Medulla oblongata (tissue), 1 donor: ENCODE data around the gene NUTF2.
"Not testable (repeated sequence)": the region's sequence is repeated elsewhere in the genome, so short reads cannot be mapped to it uniquely, and the experiment has no call there.

ENCODE experiments used
- DNase-seq: peaks from one replicate; pipeline ENCODE4 v3.0.0-alpha.2; 2015; ENCODE audit errors: extremely low spot score

The NUTF2 gene

DNA sequence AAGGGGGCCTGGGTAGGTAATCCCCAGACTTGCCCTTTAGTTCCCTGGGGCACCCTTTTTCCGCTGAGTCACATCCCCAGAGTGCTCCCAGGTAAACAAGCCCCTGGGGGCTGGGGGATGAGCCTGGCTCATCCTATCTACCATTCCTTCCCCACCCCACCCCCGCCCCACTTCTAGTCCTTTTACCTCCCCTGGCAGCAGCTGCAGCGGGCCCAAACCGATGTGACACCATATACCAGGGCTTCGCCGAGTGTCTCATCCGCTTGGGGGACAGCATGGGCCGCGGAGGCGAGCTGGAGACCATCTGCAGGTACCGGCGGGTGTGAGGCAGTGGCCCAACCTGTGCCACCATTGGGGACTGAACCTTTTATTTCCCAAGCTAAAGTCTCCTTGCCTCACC lies 38.8 kb downstream of the NUTF2 start:
- no peak for DNase-seq

DNA sequence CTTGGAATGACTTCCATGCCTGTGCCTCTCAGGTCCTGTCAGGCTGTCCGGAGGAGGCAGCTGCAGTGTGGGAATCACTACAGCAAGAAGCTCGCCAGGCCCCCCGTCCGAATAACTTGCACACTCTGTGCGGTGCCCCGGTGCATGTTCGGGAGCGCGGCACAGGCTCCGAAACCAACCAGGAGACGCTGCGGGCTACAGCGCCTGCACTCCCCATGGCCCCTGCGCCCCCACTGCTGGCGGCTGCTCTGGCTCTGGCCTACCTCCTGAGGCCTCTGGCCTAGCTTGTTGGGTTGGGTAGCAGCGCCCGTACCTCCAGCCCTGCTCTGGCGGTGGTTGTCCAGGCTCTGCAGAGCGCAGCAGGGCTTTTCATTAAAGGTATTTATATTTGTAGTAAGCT lies 39.2 kb downstream of the NUTF2 start:
- no peak for DNase-seq

DNA sequence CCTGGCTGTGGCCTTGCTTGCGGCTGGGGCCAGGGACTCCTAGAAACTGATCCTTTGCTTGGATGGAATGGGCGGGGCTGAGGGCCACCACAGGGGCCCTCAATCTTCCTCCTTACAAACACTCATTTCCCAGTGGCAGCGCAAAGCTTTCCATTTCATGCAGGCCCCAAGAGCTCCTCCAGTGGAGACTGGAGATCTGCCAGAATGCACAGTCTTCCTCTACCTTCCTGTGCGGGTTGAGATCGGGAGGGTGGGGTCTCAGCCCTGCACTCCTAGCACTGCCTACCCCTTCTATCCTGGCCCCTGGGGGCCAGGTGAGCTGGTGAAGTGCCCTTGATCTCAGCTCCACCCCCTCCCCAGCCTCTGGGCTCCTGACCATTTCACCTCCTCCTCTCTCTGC lies 39.7 kb downstream of the NUTF2 start:
- DNase-seq = no peak

DNA sequence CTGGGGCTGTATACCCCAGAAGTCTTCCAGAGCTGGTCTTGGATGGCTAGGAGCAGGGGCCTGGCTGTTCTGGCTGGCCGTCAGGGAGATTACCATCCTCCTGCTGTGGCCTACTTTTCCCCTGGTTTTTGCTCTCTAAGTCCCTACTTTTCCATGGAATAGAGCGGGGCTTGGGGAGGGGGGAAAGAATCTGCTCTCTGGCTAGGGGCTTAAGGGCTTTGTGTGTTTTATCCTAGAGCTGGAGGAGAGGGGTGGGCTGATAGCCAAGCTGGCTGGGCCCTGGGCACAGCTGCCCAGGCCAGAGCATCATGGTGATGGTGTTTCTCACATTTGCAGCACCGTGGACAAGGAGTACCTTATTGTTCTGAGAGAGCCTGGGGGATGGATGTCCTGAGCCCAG lies 41.6 kb downstream of the NUTF2 start:
- DNase-seq = no peak

DNA sequence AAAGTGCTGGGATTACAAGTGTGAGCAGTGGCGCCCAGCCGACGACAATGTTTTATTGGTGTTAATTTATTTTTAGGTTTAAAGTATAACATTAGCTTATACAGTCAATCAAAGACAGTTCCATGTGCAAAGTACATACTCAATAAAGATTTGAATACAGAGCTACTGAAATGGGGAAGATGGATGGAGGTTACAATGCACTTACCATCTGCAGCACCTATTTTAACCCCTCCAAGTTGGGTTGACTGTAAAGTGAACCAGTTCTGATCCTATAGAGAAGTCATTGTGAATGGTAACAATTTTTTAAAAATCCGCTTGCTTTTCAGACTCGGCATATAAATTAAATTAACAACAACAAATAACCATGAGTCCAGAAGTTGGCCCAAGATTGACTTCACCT lies 45.6 kb downstream of the NUTF2 start:
- DNase-seq = no peak

DNA sequence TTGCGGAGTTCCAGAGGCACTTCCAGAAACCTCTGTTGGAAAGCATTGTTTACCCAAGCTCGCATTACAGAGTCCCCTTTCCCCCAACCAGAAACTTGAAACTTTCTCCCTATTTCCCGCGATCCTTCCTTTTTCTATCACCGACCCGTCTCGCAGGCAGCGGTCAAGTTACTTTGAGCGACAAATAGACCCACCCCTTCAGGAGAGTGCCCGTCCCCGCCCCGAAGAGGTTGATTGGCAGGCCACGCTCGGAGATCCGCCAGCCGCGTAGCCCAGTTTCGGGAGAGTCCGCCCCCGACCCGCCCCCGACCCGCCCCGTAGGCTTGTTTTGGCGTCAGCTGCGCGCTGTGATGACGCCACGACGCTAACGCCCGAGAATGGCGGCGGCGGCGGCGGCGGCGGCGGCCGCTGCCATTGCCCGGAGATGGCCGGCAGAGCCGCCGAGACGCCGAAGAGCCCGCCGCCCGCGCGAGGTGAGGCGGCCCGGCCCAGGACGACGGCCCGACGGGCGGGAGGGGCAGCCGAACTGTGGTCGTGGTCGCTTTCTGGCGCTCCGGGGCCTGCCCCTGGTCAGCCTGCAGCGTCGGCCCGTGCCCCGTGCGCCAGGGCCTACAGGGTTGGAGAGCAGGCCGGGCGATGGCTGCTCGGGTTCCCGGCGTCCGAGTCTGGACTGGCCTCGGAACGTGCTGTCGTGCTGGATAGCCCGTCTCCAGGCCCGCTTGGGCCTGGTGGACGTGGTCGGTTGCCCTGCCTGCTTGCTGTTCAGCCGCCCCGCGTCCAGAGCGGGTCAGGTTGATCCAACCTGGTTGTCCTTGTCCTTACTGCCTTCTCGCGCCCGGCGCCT lies 46.4 kb downstream of the NUTF2 start, which contains the start of gene PSKH1:
Gene PSKH1, plus strand, starts transcription at position 356 of the 844 bp plus-strand sequence. CDS start 15,496 bp downstream, outside the sequence.
- peak; percentile 98 for DNase-seq

DNA sequence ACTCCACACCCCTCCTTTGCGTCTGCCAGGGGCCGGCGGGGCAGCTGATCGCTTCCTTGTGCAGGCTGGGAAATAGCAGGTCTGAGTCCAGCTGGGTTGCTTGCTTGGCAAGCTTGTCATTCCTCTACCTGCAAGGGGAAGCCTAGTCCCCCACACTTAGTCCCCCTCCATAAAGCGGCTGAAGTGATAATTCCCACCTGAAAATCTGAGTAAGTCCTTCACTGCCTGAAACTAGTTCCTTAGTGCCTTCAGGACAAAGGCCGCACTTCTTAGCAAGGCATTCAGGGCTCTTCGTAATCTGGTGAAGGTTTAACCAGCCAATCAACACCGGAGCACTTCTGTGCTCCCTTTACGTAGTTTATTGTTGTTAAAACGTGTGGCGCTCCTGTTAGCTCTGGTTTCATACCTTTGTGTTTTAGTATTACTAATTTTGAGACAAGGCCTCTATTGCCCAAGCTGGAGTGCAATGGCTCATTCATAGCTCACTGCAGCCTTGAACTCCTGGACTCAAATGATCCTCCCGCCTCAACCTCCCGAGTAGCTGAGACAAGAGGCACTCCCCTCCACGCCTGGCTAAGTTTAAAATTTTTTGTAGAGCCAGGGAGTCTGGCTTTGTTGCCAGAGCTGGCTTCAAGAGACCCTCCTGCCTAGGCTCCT lies 47.1 kb downstream of the NUTF2 start:
- DNase-seq = no peak

DNA sequence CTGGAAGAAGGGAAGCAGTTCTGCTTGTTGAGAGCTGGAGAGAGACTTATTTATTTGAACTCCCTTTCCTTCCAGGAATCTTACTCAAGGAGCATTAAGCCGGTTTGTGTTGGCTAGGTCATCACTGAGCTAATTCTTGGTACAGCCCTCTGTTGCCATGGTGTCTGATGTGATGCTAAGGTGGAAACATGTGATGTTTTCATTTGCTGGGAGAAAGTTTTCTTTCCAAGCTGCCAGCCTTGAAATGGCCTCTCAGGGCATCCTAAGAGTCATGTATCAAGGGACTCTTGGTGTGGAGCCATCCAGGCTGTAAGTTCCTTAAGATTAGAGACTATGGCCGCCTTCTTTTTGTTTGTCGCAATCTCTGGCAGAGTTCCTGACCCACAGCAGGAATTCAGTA lies 50.5 kb downstream of the NUTF2 start:
- DNase-seq = peak; percentile 76

DNA sequence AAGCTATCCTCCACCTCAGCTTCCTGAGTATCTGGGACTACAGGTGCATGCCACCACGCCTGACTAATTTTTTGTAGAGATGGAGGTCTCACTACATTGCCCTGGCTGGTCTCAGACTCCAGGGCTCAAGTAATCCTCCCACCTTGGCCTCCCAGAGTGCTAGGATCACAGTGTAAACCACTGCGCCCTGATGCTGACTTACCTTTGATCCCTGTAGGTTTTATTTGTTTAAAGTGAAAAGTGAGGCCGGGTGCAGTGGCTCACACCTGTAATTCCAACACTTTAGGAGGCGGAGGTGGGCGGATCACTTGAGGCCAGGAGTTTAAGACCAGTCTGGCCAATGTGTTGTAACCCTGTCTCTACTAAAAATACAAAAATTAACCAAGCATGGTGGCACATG lies 55.0 kb downstream of the NUTF2 start:
- DNase-seq = no peak

DNA sequence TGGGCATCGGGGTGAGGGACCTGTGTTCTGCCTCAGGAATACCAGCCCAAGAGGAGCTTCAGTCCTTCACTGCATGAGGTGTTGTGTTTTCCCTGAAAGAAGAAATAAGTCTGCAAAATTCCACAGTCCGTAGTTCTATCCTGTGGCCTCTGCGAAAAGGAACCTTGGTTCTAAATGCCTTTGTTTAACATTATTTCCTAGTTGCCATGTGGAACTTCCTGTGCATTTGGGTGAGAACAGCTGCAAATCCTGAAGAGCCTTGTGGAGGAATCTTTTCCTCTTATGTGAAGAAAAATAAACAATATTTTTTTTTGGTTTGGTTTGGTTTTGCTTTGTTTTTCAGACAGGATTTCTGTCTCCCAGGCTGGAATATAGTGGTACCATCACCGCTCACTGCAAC lies 56.1 kb downstream of the NUTF2 start:
- DNase-seq = no peak

DNA sequence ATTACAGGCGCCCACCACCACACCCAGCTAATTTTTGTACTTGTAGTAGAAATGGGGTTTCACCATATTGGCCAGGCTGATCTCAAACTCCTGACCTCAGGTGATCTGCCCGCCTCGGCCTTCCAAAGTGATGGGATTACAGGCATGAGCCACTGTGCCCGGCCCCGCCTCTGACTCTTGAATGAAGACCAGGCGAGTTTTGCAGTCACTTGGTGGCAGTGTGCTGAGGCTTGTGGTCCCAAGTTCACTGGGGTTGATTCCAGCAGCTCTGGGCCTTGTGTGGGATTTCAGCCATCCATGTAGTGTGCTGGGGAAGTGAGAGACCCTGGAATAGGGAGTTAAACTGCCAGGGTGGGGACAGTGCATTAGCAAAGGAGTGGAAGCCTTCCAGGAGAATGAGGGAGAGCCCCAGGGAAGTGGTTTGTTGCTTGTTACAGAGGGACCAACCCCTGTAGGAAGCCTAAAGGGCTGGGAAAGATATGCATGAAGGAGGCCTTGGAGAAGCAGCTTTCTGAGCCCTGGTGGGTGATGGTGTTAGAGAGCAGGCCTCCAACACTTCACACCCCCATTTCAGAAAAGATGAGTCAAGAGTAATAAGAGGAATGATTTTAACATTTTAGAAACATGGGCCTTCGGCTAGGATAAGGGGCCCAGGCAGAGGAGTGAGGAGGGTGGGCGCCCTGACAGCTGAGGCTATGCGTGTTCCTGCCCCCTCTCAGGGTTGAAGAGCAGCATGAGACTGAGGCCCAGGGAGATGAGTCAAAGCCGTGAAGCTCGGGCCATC lies 60.9 kb downstream of the NUTF2 start:
- no peak for DNase-seq

DNA sequence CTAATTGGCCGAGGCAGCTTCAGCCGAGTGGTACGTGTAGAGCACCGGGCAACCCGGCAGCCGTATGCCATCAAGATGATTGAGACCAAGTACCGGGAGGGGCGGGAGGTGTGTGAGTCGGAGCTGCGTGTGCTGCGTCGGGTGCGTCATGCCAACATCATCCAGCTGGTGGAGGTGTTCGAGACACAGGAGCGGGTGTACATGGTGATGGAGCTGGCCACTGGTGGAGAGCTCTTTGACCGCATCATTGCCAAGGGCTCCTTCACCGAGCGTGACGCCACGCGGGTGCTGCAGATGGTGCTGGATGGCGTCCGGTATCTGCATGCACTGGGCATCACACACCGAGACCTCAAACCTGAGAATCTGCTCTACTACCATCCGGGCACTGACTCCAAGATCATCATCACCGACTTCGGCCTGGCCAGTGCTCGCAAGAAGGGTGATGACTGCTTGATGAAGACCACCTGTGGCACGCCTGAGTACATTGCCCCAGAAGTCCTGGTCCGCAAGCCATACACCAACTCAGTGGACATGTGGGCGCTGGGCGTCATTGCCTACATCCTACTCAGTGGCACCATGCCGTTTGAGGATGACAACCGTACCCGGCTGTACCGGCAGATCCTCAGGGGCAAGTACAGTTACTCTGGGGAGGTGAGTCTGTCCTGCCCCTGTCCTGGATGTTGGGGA lies 62.5 kb downstream of the NUTF2 start:
- DNase-seq = no peak

DNA sequence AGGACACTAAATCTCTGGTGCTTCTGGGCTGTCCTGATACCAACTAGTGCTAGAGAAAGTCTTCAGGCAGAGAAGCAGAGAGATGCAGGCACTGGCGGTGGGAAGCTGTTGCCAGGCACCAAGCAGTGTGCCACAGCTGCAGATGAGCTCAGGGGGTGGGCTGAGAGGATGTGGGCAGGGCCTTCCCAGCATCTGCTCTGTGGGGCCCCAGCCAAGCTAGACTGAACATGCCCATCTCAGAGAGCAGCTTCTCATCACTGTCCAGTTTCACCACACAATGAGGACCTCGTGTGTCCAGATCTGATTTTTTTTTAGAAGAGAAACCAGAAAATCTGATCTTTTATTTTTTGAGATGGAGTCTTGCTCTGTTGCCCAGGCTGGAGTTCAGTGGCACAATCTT lies 63.4 kb downstream of the NUTF2 start:
- DNase-seq = peak; percentile 91

DNA sequence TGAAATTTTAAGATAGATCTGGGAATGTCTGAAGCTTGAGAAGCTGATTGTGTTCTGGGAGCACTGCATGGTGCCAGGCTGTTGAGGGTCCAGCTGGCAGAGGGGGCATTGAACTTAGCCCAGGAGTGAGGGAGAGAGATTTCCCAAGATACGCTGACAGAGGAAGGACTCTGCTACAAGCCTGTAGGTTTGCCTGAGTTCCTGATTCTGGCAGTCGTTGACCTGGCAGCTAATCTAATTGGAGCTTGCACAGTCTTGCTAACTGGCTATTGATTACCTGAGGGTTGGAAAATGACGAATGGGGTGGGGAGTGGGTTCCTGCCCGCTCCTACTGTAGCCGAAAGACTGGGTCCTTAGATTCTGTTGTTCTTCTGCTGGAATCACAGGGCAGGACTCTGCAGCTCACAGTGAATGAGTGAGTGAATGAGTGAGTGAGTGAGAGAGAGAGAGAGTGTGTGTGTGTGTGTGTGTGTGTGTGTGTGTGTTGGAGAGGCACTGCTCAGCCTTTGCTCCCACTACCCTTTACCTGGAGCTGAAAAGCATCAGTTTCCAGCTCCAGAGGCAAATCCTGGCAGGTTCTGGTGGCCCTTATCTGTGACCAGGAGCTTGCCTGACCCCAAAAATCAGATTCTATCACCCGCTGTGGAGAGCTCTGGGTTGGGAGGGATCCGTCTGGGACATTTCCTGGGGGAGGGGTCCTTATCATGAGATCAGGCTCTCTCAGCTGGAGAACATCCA lies 68.2 kb downstream of the NUTF2 start:
- DNase-seq = no peak

DNA sequence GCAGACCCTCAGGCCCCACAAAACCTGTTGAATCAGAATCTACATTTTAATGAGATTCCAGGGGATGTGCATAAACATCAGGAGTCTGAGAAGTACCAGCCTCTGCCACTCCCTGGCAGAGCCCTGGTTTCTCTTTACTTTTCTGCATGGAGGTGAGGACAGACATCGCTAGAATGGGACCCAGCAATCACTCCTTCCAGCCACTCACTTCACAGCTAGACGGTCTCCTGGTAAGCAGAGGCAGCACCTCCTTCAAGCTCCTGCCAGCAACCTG lies 68.7 kb downstream of the NUTF2 start:
- DNase-seq = not testable (repeated sequence)

DNA sequence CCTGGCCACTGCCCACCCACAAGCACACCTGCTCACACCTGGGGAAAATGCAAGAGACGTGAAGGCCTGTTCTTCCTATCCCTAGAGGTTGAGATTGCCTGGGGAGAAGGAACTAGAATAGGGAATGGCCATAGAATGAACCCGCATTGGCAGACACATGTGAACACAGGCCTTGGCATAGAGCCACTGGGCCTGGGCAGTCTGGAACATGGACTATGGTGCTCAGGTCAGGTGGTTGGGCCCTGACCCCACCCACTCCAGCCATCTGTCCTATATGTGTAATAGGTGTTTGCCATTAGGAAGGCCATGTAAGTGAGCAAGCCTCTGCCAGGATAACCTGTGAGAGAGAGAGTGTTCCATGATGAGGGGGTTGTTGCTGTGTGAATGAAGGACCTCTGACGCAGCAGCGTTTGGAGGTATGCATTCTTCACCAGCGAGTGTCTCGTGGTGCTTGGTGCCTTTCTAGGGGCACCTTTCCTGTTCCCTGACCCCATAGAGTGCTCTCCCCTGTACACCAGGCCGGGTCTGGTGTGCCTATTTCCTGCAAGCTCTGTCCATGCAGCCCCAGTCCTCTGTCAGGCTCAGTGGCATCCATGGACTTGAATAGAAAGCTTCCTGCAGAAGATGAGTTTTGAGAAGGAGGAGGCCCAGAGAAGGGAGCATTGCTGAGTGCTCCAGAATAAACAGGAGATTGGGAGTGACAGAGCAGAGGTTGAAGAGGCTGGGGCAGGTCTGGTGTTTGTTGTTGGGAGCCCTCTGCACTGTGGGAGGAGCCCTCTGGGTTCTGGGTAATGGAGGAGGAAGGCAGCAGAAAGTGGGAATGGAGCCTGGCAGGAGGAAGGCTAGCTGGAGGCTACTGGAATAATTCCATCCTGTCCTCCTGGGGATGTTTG lies 69.3 kb downstream of the NUTF2 start:
- no peak for DNase-seq

DNA sequence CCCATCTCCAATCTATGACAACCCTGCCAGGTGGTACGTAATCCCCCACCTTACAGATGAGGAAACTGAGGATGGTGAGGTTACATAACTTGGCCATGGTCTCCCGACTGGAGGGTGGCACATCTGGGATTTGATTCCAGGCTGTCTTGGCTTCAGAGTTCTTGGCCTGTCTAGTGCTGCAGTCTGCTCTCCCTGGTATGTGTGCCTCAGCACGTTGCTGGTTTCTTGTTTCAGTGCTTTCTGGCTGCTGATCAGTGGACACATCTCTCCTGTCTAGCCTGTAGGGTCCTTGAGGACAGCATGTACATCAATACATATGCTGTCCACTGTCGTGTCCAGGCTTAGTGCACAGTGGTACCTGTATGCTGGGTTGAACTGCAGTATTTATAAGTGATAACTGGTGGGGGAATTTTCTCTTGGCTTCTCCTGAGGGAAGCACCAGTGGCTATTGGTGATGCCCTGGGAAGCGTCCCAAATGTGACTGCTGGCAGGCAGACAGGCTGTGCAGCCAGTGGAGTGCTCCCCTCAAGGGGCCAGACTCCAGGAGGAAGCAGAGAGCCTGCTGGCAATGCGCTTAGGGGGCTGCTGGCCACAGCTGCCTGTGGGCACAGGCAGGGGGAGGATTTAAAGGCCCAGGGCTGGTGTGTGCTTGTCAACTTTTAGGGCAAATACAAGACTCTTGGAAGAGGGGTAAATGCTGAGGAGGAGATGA lies 70.6 kb downstream of the NUTF2 start:
- peak; percentile 79 for DNase-seq

DNA sequence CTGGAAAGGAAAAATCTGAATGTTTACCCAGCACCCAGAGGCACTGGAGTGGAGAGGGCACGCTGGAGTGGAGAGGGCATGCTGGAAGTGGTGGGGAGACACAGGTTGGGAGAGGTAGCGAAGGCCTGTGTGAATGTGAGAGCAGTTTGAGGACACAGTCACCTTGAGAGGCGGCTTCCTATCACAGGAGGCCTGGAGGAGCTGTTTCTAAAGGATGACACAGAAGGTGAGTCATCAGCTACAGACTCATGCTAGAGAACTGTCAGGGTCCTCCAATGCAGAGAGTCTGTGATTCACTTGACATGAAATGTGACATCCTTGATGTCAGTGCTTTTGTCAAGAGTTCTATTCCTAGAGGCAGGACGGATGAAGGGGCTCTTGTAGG lies 71.1 kb downstream of the NUTF2 start:
- DNase-seq = no peak

DNA sequence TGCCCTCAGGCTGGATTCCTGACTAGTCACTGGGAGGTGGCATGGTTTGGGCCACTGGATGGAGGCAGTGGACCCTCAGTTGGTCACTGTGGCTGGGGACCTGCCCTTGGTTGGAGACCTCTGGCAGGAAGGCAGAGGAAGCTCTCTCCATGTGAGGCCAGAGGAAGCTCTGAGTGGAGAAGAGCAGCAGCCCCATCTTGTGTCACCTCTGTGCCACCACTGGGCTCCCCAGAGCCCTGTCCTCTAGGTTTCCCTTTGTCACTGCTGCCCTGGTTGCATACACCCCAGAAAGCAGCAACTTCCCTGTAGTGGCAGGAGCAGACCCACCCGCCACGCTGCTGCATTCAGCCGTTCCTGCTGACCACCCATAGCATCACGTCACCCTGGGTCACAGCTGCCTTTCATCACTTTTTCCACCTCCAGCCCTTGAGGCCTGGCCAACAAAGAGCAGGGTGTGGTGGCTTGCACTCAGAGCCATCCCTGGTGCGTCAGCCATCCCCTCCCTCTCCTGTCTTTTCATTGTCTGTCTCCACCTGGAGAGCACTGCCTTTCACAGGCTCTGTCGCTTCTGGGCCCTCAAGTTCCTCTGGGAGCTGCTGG lies 73.0 kb downstream of the NUTF2 start:
- DNase-seq = no peak
